Endothelial cell of hepatic sinusoid (primary cell): ENCODE measurements around the gene SPNS2.

Experiments
- in situ Hi-C: cut with HindIII; loops from 2 replicates; pipeline ENCODE4 v1.10.0; 2017; ENCODE audit warnings: low sequenced_read_pairs

SPNS2 gene

GRCh38 chr17:4584101-4584916 is 85.6 kb downstream of the SPNS2 start, which contains the start of gene SMTNL2:
SMTNL2 (plus strand) TSS chr17:4584529; CDS start chr17:4584606, 77 bp downstream.
- in situ Hi-C loops, result no loop called here

GRCh38 chr17:4584917-4585637 is 86.4 kb downstream of the SPNS2 start:
- in situ Hi-C loops, result no loop called here

GRCh38 chr17:4585638-4585994 is 86.9 kb downstream of the SPNS2 start:
- in situ Hi-C loops, result no loop called here

- in situ Hi-C loops, result no loop called here
Measured at GRCh38 chr17:4586043-4586442, 87.4 kb downstream of the SPNS2 start.

GRCh38 chr17:4587195-4587594 is 88.5 kb downstream of the SPNS2 start:
- in situ Hi-C loops, result no loop called here

GRCh38 chr17:4587803-4588202 is 89.1 kb downstream of the SPNS2 start:
- in situ Hi-C loops, result no loop called here

GRCh38 chr17:4588391-4588790 is 89.7 kb downstream of the SPNS2 start:
- in situ Hi-C loops, result no loop called here
